Ovary (tissue), 9 donors: Measurements from ENCODE around the gene ANO10. TPM values are rescaled to one million over a fixed set of nuclear protein-coding genes. Genes with fewer than 3 reads are reported as not detected.

Source experiments
- DNase-seq, 5 donors: peaks; one replicate each; pipeline ENCODE4 v3.0.0-alpha.2; 2019 to 2020
- H3K27ac ChIP-seq, 2 donors: fragments of 200-600 bp; one replicate each; pipeline versions ENCODE4 v1.5.1 to v1.8.0; 2019 to 2022
- H3K27me3 ChIP-seq: fragments of 200-600 bp; one replicate; pipeline ENCODE4 v1.8.0; 2022
- H3K36me3 ChIP-seq: fragments of 200-600 bp; sonication (generic); one replicate; pipeline ENCODE4 v1.5.1; 2019
- H3K4me1 ChIP-seq: one replicate; pipeline ENCODE4 v1.8.1; 2013; ENCODE audit warnings: mild to moderate bottlenecking, moderate library complexity; ENCODE audit not compliant: insufficient read depth
- H3K4me3 ChIP-seq: fragments of 200-600 bp; sonication (generic); one replicate; pipeline ENCODE4 v1.5.1; 2017
- H3K9me3 ChIP-seq, 2 donors: fragments of 200-600 bp in 1 of 2; sonication (generic) in 1 of 2; one replicate each; pipeline versions ENCODE4 v1.5.1 to v1.8.1; 2013 to 2019; ENCODE audit warnings: mild to moderate bottlenecking in 1 of 2, moderate library complexity in 1 of 2
- EP300 ChIP-seq: sonication (generic); formaldehyde crosslinking; IDR thresholded peaks from one replicate; pipeline ENCODE4 v1.6.1; 2017; ENCODE audit warnings: antibody characterized with exemption
- POLR2A ChIP-seq: fragments of 450-650 bp; IDR thresholded peaks from one replicate; pipeline ENCODE4 v1.6.1; 2017; ENCODE audit warnings: antibody characterized with exemption, mild to moderate bottlenecking, moderate library complexity
- WGBS, 3 donors: extraction: QIAGEN DNeasy Blood & Tissue Kit in 1 of 3; methylation state at CpG; one replicate each; pipeline versions ENCODE4 v1.1.5 to v1.1.7; 2013 to 2017; 5-methylcytosine and 5-hydroxymethylcytosine counted together
- intact Hi-C, 4 donors: fragments of 100-400 bp; cut with DNase I; formaldehyde crosslinking; loops; one replicate each; pipeline versions ENCODE4 v1.11.0 to v1.15.1; 2022 to 2023
- polyA plus RNA-seq, 2 donors: library from polyadenylated mRNA; stranded (reverse); fragments of 200-250 nt in 1 of 2; fragments of 350-450 nt in 1 of 2; fragmentation: Illumina TruSeq in 1 of 2; extraction: RNeasy Lipid Tissue Mini Kit (QIAGEN cat#74804) in 1 of 2; gene quantifications; one replicate each; pipeline ENCODE4 v1.2.3, GENCODE V29; 2013 to 2014
- total RNA-seq, 7 donors: library from RNA; depleted of rRNA in 2 of 7; stranded (reverse); fragments of >200 nt in 2 of 7; fragmentation: NEBNext Ultra II Directional in 3 of 7; extraction: Animal tissue kit (Norgen Biotek cat#: 25700) in 3 of 7; gene quantifications; one replicate each; pipeline versions ENCODE4 v1.1.0 to v1.2.4, GENCODE V29; 2016 to 2023
- TF ChIP-seq, protein P1 (sequence below), 3 donors: fragments of 450-650 bp in 2 of 3; fragments of 200-600 bp in 1 of 3; IDR thresholded peaks; one replicate each; pipeline versions ENCODE4 v1.5.1 to v1.8.0; 2016 to 2022; ENCODE audit warnings: antibody characterized with exemption in 3 of 3, mild to moderate bottlenecking in 1 of 3
- donor health status: DM: no; HTN: no; CAD: no; lungs with moderate emphysema.
- donor health status: DM: no; HTN: no; CAD: no.
- donor health status: Bipolar disorder and iron deficiency.
- donor health status: DM: yes; HTN: yes; CAD: no.
- donor health status: DM: no; HTN: no; CAD: no.
- donor health status: DM: yes; HTN: yes; CAD: no.

The ANO10 gene
- total and polyA plus RNA-seq, 9 donors: 12.2 to 58.7 (median 21.7) TPM

DNA sequence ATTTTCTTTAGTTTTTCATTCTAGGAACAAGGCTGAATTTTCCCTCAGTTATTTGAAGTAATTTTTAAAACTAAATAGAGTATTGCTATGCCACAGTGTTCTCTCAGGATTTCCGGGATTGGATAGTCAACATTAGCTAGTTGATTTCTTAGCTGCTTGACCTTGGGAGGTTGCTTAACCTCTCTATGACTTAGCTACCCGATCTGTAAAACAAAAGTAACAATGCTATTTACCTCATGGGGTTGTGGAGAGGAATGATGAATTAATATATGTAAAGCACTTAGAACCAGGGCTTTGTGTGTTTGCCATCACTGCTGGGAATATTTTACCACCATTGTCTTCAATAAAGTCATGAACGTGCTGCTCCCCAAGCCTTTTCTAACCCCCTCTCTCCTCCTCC, 278.0 kb downstream of the ANO10 start:
- Histone ChIP-seq H3K36me3 (no peaks in the 10 kb centered on the region), H3K27ac (peak overlapping the region in 1 of 2 donors; percentile 60)
- WGBS, 3 donors: 19 to 30% (median 19%) methylated on average over 3 of the region's 3 CpGs

DNA sequence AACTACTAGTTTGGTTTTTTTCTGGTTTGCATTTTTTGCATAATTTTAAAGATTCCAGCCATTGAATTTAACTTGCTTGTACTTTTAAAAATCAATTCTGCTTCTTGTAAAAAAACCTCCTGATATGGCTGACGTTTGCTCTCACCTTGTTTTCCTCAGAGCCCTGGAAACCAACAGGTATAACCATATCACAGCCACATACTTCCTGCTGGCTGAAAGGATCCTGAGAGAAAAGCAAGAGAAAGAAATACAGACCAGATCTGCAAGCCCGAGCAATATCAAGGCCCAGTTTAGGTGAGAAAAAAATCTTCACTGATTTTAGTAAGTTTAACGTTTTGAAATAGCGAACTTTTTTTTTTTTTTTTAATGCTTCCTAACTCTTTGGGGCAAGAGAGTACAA, 278.6 kb downstream of the ANO10 start:
- WGBS, 3 donors: 46 to 59% (median 52%) methylated on average over 4 of the region's 4 CpGs
- H3K27ac ChIP-seq: peak overlapping the region in 1 of 2 donors; percentile 60
- no peaks in the 10 kb centered on the region for H3K36me3 ChIP-seq
- intact Hi-C loops: no loop called here
- no peaks in the 10 kb centered on the region for H3K27me3 ChIP-seq
- H3K4me3 ChIP-seq: no peak overlapping the region
- H3K4me1 ChIP-seq: peaks cover 5% of the 10 kb centered on the region
- no peaks in the 10 kb centered on the region for H3K9me3 ChIP-seq
- DNase-seq: no peak
- TF ChIP-seq EP300 (no peak), POLR2A (no peak)
- TF ChIP-seq, protein P1, sequence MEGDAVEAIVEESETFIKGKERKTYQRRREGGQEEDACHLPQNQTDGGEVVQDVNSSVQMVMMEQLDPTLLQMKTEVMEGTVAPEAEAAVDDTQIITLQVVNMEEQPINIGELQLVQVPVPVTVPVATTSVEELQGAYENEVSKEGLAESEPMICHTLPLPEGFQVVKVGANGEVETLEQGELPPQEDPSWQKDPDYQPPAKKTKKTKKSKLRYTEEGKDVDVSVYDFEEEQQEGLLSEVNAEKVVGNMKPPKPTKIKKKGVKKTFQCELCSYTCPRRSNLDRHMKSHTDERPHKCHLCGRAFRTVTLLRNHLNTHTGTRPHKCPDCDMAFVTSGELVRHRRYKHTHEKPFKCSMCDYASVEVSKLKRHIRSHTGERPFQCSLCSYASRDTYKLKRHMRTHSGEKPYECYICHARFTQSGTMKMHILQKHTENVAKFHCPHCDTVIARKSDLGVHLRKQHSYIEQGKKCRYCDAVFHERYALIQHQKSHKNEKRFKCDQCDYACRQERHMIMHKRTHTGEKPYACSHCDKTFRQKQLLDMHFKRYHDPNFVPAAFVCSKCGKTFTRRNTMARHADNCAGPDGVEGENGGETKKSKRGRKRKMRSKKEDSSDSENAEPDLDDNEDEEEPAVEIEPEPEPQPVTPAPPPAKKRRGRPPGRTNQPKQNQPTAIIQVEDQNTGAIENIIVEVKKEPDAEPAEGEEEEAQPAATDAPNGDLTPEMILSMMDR (IDR thresholded peaks at IDR 0.05): no peak

More for the DNA sequence above, 278.0 kb downstream of the ANO10 start:
- intact Hi-C loops: no loop called here
- H3K27me3 ChIP-seq: no peaks in the 10 kb centered on the region
- DNase-seq: no peak
- no peaks in the 10 kb centered on the region for H3K9me3 ChIP-seq
- no peak overlapping the region for H3K4me3 ChIP-seq
- peaks cover 5% of the 10 kb centered on the region for H3K4me1 ChIP-seq
- TF ChIP-seq POLR2A: no peak
- TF ChIP-seq, protein P1 (IDR thresholded peaks at IDR 0.05): no peak
- TF ChIP-seq EP300: no peak

DNA sequence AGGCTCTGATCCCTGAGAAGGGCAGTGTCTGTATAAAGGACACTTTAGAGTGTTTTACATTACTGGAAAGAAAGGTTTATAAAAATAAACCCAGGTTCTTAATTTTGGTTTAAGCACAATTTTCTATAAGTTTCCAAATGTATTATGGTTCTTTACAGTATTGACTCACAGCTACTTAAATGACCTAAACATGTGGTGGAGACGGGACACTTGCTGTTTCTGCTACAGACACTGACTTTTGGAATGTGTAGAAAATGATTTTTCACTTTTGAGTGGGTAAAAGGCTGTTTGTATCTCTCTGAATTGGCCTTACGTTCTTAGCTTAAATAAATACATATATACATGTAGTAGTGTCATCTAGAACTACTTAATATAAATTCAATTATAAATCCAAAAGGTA, 280.0 kb downstream of the ANO10 start:
- no peak for DNase-seq
- no peaks in the 10 kb centered on the region for H3K27me3 ChIP-seq
- no peak overlapping the region for H3K4me3 ChIP-seq
- peaks cover 5% of the 10 kb centered on the region for H3K4me1 ChIP-seq
- intact Hi-C loops: no loop called here
- peaks cover 0 to 5% of the 10 kb centered on the region in 2 donors for H3K9me3 ChIP-seq
- WGBS, 3 donors: 95 to 98% (median 95%) methylated on average over 2 of the region's 2 CpGs
- no peaks in the 10 kb centered on the region for H3K36me3 ChIP-seq
- TF ChIP-seq, protein P1 (IDR thresholded peaks at IDR 0.05): no peak
- TF ChIP-seq EP300: no peak
- no peak overlapping the region for H3K27ac ChIP-seq

DNA sequence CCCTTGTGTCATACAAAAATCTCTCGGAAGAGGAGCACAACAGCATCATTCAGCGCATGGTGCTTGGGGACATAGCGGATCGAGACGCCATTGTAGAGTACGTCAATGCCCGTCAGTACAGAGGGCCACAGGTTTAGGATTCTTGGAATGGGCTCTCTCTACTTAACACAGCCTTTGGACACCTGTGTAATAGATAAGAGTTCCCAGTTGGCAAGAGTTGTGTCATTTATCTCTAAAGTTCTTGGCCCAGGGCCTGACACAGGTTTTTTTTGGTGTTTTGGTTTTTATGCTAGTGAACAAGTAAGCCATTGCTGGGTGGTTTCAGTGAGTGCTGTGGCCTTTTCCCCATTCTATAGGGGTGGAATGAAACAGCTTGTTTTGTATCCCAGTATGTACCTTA, 281.4 kb downstream of the ANO10 start:
- no peak for DNase-seq
- WGBS, 3 donors: 96 to 99% (median 99%) methylated on average over 7 of the region's 7 CpGs
- H3K36me3 ChIP-seq: no peaks in the 10 kb centered on the region

More for the DNA sequence above, 281.4 kb downstream of the ANO10 start:
- TF ChIP-seq POLR2A: no peak
- TF ChIP-seq EP300: no peak
- TF ChIP-seq, protein P1 (IDR thresholded peaks at IDR 0.05): no peak
- intact Hi-C loops: no loop called here
- Histone ChIP-seq H3K27me3 (no peaks in the 10 kb centered on the region), H3K4me1 (peaks cover 5% of the 10 kb centered on the region), H3K27ac (no peak overlapping the region), H3K4me3 (no peak overlapping the region), H3K9me3 (peaks cover 0 to 5% of the 10 kb centered on the region in 2 donors)
